Kidney (tissue), 14 donors: Measurements from ENCODE around the gene SERPINB11. TPM values are rescaled to one million over a fixed set of nuclear protein-coding genes. Genes with fewer than 3 reads are reported as not detected.

Experiments
- DNase-seq, 5 donors: peaks; one replicate each; pipeline ENCODE4 v3.0.0-alpha.2; 2013 to 2020
- FAIRE-seq: peaks from 2 replicates; lab custom pipeline; 2012; peaks lifted over from hg19 to GRCh38; lab: Jason Lieb, UNC
- H3K27ac ChIP-seq, 2 donors: one replicate each; pipeline ENCODE4 v1.7.0; 2013; ENCODE audit warnings: low read depth in 2 of 2, low read length in 2 of 2, inconsistent platforms in 1 of 2
- H3K27me3 ChIP-seq: one replicate; pipeline ENCODE4 v1.7.1; 2013; ENCODE audit warnings: low read length, inconsistent platforms; ENCODE audit not compliant: control insufficient read depth, insufficient read depth
- H3K36me3 ChIP-seq, 3 donors: one replicate each; pipeline versions ENCODE4 v1.7.0 to v1.7.1; 2013; ENCODE audit warnings: low read length in 3 of 3, control low read depth in 1 of 3, inconsistent platforms in 1 of 3; ENCODE audit not compliant: insufficient read depth in 3 of 3, control insufficient read depth in 2 of 3
- H3K4me1 ChIP-seq, 3 donors: one replicate each; pipeline versions ENCODE4 v1.7.0 to v1.7.1; 2013; ENCODE audit warnings: low read length in 3 of 3, inconsistent platforms in 1 of 3, low read depth in 1 of 3; ENCODE audit not compliant: control insufficient read depth in 2 of 3, insufficient read depth in 2 of 3
- H3K4me3 ChIP-seq, 3 donors: one replicate each; pipeline versions ENCODE4 v1.7.0 to v1.8.1; 2013; ENCODE audit warnings: low read length in 3 of 3, control low read depth in 1 of 3, inconsistent platforms in 1 of 3
- H3K9ac ChIP-seq, 3 donors: one replicate each; pipeline versions ENCODE4 v1.7.0 to v1.7.1; 2013; ENCODE audit warnings: low read length in 3 of 3, control low read depth in 1 of 3, inconsistent platforms in 1 of 3
- H3K9me3 ChIP-seq, 3 donors: one replicate each; pipeline versions ENCODE4 v1.7.0 to v1.7.1; 2013; ENCODE audit warnings: low read length in 3 of 3, control low read depth in 1 of 3, inconsistent platforms in 1 of 3; ENCODE audit not compliant: control insufficient read depth in 2 of 3, insufficient read depth in 1 of 3
- intact Hi-C: fragments of 100-400 bp; cut with DNase I; formaldehyde crosslinking; loops from one replicate; pipeline ENCODE4 v1.11.1; 2022
- polyA plus RNA-seq: library from polyadenylated mRNA; stranded (reverse); fragments of 350-450 nt; fragmentation: Illumina TruSeq; extraction: RNeasy Lipid Tissue Mini Kit (QIAGEN cat#74804); gene quantifications from one replicate; pipeline ENCODE4 v1.2.3, GENCODE V29; 2014; ENCODE audit warnings: low read depth, low replicate concordance; ENCODE audit not compliant: insufficient read depth
- total RNA-seq: library from RNA; stranded (reverse); fragmentation: NEBNext Ultra II Directional; extraction: Animal tissue kit (Norgen Biotek cat#: 25700); gene quantifications from one replicate; pipeline ENCODE4 v1.2.1, GENCODE V29; 2021
- TF ChIP-seq, protein P1 (sequence below): IDR thresholded peaks from 3 replicates; pipeline ENCODE4 v1.5.1; 2012; ENCODE audit warnings: mild to moderate bottlenecking, moderate library complexity, borderline replicate concordance; ENCODE audit not compliant: insufficient read depth; ENCODE audit errors: extremely low read depth
- donor health status: control.
- donor health status: control.
- donor health status: control.
- donor health status: control.
- donor health status: control.
- donor health status: DM: yes; HTN: yes; CAD: no.
- donor health status: Normal renal cell carcinoma (clear cell type).

SERPINB11 gene
- total and polyA plus RNA-seq, 2 donors from 2014 or later: not detected

GRCh38 chr18:63762518-63762917 is 59.8 kb downstream of the SERPINB11 start:
- Histone ChIP-seq H3K9me3 (peaks cover 0 to 5% (median 2%) of the 10 kb centered on the region in 3 donors), H3K4me3 (no peak overlapping the region), H3K27me3 (no peaks in the 10 kb centered on the region), H3K4me1 (no peaks in the 10 kb centered on the region), H3K36me3 (no peaks in the 10 kb centered on the region), H3K9ac (no peak overlapping the region), H3K27ac (no peak overlapping the region)
- TF ChIP-seq, protein P1, sequence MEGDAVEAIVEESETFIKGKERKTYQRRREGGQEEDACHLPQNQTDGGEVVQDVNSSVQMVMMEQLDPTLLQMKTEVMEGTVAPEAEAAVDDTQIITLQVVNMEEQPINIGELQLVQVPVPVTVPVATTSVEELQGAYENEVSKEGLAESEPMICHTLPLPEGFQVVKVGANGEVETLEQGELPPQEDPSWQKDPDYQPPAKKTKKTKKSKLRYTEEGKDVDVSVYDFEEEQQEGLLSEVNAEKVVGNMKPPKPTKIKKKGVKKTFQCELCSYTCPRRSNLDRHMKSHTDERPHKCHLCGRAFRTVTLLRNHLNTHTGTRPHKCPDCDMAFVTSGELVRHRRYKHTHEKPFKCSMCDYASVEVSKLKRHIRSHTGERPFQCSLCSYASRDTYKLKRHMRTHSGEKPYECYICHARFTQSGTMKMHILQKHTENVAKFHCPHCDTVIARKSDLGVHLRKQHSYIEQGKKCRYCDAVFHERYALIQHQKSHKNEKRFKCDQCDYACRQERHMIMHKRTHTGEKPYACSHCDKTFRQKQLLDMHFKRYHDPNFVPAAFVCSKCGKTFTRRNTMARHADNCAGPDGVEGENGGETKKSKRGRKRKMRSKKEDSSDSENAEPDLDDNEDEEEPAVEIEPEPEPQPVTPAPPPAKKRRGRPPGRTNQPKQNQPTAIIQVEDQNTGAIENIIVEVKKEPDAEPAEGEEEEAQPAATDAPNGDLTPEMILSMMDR: no peak
- FAIRE-seq (no peak), DNase-seq (no peak)
- intact Hi-C loops: no loop called here

DNA sequence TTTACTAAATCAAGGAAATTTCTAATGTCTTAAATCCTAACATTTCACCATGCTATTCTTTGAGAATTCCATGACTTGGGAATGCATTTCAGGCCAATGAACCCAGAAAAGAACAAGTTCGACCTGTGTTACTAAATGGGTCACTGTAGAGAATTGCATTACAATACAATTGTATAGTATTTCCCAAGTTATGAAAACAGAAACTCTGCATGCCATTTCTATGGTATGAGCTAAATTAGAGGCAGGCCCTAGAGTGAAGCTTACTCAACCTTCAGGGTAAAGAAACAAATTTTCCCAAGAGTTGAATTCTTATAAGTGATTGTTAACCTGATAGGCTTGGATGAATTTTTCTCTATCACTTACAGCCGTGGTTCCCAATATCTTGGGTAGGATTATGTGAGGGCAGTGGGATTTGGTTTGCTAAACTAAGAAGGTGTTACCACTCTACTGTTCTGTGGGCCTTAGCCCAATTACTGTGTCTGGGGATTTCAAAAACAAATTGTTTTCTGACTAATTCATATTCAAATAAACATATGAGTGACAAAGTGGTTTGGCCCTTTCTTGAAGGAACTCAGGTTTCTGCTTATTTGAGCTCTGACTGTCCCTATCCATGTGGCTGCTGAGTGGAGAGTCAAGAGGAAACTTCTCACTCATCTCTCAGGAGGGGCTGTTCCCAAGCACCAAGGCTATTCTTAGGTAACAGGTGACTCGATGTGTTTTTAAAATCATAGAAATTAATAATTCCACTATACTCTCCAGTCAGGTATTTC is 61.3 kb downstream of the SERPINB11 start:
- Histone ChIP-seq H3K36me3 (no peaks in the 10 kb centered on the region), H3K9ac (no peak overlapping the region), H3K9me3 (peaks cover 0 to 5% (median 2%) of the 10 kb centered on the region in 3 donors), H3K27ac (no peak overlapping the region), H3K4me3 (no peak overlapping the region), H3K4me1 (no peaks in the 10 kb centered on the region), H3K27me3 (no peaks in the 10 kb centered on the region)
- TF ChIP-seq, protein P1: no peak
- DNase-seq: no peak
- no peak for FAIRE-seq
- intact Hi-C loops: no loop called here

- intact Hi-C loops: no loop called here
- Histone ChIP-seq H3K4me3 (no peak overlapping the region), H3K36me3 (no peaks in the 10 kb centered on the region), H3K9me3 (peaks cover 0 to 2% (median 0%) of the 10 kb centered on the region in 3 donors), H3K27me3 (no peaks in the 10 kb centered on the region), H3K9ac (no peak overlapping the region), H3K27ac (no peak overlapping the region), H3K4me1 (no peaks in the 10 kb centered on the region)
- TF ChIP-seq, protein P1: no peak
- FAIRE-seq (no peak), DNase-seq (no peak)
These were observed 63.1 kb downstream of the SERPINB11 start for GRCh38 chr18:63765837-63766236.

Other genes with a start within 250 kb of the SERPINB11 start
- not detected for gene SERPINB5, start 226.0 kb upstream of the SERPINB11 start, total RNA-seq
- gene SERPINB5, start 226.0 kb upstream of the SERPINB11 start, polyA plus RNA-seq: not detected
- gene SERPINB12, start 160.6 kb upstream of the SERPINB11 start, total RNA-seq: not detected
- gene SERPINB12, start 160.6 kb upstream of the SERPINB11 start, polyA plus RNA-seq: not detected
- gene SERPINB13, start 115.6 kb upstream of the SERPINB11 start, total RNA-seq: not detected
- gene SERPINB13, start 115.6 kb upstream of the SERPINB11 start, polyA plus RNA-seq: not detected
- gene SERPINB4, start 58.7 kb upstream of the SERPINB11 start, total RNA-seq: not detected
- not detected for gene SERPINB4, start 58.7 kb upstream of the SERPINB11 start, polyA plus RNA-seq
- gene SERPINB3, start 41.1 kb upstream of the SERPINB11 start, total RNA-seq: not detected
- 0.37 TPM for gene SERPINB3, start 41.1 kb upstream of the SERPINB11 start, polyA plus RNA-seq
- gene SERPINB7, start 72.5 kb downstream of the SERPINB11 start, total RNA-seq: 0.47 TPM
- 0.45 TPM for gene SERPINB7, start 72.5 kb downstream of the SERPINB11 start, polyA plus RNA-seq
- not detected for gene SERPINB2, start 184.7 kb downstream of the SERPINB11 start, total RNA-seq
- gene SERPINB2, start 184.7 kb downstream of the SERPINB11 start, polyA plus RNA-seq: not detected
- gene SERPINB10, start 205.0 kb downstream of the SERPINB11 start, total RNA-seq: not detected
- gene SERPINB10, start 205.0 kb downstream of the SERPINB11 start, polyA plus RNA-seq: not detected
- 1.4 TPM for gene HMSD, start 246.3 kb downstream of the SERPINB11 start, total RNA-seq
- not detected for gene HMSD, start 246.3 kb downstream of the SERPINB11 start, polyA plus RNA-seq